HEK293T (cell line): ENCODE measurements around the gene MBOAT1.

Source experiments
- ARNT ChIP-seq: fragments of 450-650 bp; IDR thresholded peaks from 2 replicates; pipeline ENCODE4 v1.6.1; 2017; ENCODE audit warnings: mild to moderate bottlenecking
- FOXK2 ChIP-seq: fragments of 450-650 bp; IDR thresholded peaks from 2 replicates; pipeline ENCODE4 v1.6.1; 2016; ENCODE audit warnings: mild to moderate bottlenecking
- PKNOX1 ChIP-seq: fragments of 450-650 bp; IDR thresholded peaks from 2 replicates; pipeline ENCODE4 v1.6.1; 2016
- TARDBP ChIP-seq: fragments of 450-650 bp; IDR thresholded peaks from 2 replicates; pipeline ENCODE4 v1.6.1; 2016

DNA sequence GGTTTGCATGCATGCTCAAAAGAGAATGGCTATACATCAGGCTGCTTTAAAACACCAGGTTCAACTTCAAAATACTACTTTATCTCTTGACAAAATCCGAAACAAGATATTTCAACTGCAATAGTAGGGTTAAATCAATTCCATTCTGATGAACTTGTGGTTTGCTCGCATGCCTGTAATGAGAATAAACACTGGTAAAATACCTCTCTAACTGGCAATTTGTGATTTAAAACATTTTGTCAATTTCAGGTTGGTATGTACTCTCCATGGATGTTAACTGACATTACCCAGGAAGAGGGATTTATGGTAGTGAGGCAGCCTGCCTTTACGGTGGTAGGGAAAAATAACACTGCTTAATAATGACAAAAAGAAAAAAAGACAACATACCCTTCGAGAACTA lies 74.4 kb downstream of the MBOAT1 start:
- TF ChIP-seq PKNOX1, result no peak
- TF ChIP-seq ARNT, result no peak
- no peak for TF ChIP-seq FOXK2
- no peak for TF ChIP-seq TARDBP
